CD4-positive, alpha-beta T cell treated with Interleukin-12 subunit alpha and Interleukin-12 subunit beta, for 1 hour (primary cell): ENCODE data around the gene SYT13.

ENCODE experiments used
- DNase-seq: peaks from one replicate; pipeline ENCODE4 v3.0.0-alpha.2; 2020

Gene SYT13

GRCh38 chr11:45215098-45215865, 70.9 kb downstream of the SYT13 start:
- DNase-seq: no peak

DNA sequence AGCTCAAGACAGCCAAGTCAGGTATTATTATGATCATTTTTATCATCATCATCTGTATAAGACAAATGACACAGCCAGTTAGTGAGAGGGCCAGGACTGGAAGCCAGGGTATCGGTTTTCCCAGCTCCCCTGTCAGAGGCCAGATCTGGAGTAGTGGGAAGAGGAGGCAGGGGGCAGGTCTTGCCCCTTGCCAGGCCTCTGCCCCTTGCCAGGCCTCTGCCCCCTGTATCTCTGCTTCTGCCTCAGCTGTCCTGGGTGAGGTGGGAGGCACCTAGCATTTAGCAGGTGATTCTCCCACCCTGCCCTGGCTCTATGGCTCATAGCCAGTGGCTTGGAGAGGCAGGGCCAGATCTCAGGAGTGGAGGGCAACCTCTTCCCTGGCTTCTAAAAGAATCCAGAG, 72.4 kb downstream of the SYT13 start:
- no peak for DNase-seq

- DNase-seq: no peak
These were observed 72.8 kb downstream of the SYT13 start for GRCh38 chr11:45213316-45213665.

DNA sequence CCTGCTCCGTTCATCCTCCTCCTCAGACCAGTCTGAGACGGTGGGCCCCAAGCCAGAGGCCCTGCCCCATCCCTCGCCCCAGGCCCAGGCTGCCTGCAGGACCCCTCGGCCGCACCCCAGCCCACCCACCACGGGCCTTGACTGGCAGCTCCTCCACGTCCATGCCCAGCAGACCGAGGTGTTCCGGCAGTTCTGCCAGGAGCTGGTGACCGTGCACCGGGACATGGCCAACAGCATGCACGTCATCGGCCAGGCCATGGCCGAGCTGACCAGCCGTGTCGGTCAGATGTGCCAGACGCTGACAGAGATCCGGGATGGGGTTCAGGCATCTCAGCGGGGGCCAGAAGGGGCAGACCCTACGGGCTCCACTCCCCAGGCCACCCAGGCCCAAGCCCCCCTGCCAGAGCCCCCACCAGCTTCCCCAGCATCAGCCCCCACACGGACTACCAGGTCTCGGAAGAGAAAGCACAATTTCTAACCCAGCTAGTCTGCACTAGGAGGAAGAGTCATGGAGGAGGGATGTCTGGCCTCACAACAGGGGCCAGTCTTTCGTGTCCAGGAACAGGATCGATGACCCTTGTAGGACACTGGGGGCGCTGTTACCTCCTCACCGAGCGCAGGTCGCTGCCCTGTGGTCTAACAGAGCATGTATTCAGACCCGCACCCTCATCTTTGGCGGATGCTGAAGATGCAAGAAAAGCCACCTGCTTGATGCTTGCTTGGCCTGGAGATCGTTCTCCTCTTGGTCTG, 73.4 kb downstream of the SYT13 start:
- DNase-seq: no peak

DNA sequence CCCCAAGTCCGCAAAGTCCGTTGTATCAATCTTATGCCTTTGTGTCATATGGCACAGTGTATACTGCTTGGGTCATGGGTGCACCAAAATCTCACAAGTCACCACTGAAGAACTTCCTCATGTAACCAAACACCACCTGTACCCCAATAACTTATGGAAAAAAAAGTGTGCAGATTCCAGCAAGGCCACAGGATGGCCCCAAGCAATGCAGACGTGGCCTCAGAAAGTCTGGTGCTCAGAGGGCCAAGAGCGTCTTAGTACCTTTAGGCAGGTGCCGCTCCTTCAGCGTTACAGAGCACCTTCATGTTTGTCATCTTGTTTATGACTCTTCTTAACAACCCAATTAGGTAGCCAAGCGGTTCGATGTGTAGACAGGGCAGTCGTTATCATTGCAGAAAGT, 74.4 kb downstream of the SYT13 start:
- DNase-seq: no peak

- DNase-seq: no peak
These were observed 75.3 kb downstream of the SYT13 start for GRCh38 chr11:45210846-45211245.

GRCh38 chr11:45209891-45210699, 76.0 kb downstream of the SYT13 start:
- DNase-seq: no peak

DNA sequence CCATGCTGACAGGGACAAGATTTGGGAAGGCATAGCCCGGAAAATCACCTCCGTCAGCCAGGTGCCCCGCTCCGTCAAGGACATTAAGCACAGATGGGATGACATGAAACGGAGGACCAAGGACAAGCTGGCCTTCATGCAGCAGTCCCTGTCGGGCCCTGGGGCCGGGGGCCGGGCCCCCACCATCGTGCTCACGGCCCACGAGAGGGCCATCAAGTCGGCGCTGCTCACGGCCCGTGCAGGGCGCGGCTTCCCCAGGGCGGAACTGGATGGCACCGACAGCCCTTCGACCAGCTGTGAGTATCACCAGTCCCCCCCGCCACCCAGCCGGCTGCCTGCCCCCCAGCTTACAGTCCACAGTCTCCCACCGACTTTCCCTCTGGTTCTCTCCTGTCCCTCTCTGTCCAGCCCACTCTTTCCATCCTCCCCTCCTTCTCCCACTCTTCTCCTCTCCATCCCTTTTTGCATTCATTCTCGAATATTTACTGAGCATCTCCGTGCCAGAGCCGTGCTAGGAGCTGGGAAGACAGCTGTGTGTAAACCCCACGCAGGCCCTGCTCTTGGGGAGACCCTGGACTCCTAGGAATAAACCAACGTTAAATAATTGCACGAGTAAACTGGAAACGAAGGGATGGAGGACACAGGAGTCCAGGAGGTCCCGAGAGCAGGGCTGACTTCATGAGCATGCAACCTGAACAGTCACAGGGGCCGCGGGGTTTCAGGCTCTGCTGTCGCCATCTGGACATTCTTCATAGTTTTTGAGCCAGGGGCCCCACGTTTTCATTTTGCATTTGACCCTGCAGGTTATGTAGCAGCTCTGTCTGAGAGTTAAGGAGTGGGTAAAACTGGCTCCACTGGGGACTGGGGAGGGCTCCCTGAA, 76.9 kb downstream of the SYT13 start:
- DNase-seq: no peak

GRCh38 chr11:45208135-45208534, 78.0 kb downstream of the SYT13 start:
- DNase-seq: no peak

GRCh38 chr11:45205978-45206377, 80.2 kb downstream of the SYT13 start:
- DNase-seq: no peak

GRCh38 chr11:45204761-45205160, 81.4 kb downstream of the SYT13 start:
- DNase-seq: no peak

- DNase-seq: no peak
These were observed 92.4 kb downstream of the SYT13 start for GRCh38 chr11:45193695-45194094.
